Endometrial microvascular endothelial cells (primary cell): ENCODE data around the gene TRAF7. TPM values are rescaled to one million over a fixed set of nuclear protein-coding genes. Genes with fewer than 3 reads are reported as not detected.

Experiments
- in situ Hi-C: cut with HindIII; loops from 2 replicates; pipeline ENCODE4 v1.10.0; 2017; ENCODE audit warnings: low sequenced_read_pairs, low pct_unique_long_range_greater_than_20kb; ENCODE audit errors: inconsistent ontology term
- total RNA-seq: library from RNA; depleted of rRNA; stranded (reverse); fragments of >200 nt; gene quantifications from one replicate; pipeline ENCODE4 v1.2.3, GENCODE V29; 2015; ENCODE audit errors: inconsistent ontology term

TRAF7 gene
- total RNA-seq, 1 donor from 2014 or later = 87.3 TPM

DNA sequence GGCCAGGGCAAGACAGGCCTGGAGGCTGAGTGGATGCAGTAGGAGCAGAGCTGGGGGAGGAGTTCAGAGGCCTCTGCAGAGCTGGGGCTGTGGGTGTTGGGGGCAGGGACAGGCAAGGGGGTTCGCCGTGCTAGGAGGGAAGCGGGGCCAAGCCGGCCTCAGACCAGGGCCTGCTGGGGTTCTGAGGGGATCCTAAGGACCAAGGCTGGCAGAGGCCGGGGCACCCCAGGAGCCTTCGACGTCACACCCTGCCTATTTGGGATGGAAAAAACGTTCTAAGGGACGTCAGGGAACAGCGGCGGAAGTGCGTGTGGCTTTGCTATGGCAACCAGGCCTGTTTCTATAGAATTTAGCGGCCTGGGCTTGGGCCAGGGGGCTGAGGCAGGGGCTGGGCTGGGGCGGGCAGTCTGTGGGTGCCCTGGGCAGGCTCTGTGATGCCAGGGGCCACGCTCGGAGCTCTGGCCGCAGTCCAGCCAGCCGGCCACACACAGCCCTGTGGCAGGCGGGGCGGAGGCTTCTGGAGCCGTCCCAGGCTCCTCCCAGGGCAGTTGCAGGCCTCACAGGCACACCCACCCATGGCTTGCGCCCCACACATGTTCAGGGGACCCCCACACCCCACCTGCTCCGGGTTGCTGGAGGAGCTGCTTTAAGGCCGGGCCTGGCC, 3.7 kb downstream of the TRAF7 start:
- in situ Hi-C loops = loop anchor here (25.0 kb wide), 1 partner anchor 122 kb away; the partner anchor contains the start of genes NHERF2, NTHL1 and TSC2

DNA sequence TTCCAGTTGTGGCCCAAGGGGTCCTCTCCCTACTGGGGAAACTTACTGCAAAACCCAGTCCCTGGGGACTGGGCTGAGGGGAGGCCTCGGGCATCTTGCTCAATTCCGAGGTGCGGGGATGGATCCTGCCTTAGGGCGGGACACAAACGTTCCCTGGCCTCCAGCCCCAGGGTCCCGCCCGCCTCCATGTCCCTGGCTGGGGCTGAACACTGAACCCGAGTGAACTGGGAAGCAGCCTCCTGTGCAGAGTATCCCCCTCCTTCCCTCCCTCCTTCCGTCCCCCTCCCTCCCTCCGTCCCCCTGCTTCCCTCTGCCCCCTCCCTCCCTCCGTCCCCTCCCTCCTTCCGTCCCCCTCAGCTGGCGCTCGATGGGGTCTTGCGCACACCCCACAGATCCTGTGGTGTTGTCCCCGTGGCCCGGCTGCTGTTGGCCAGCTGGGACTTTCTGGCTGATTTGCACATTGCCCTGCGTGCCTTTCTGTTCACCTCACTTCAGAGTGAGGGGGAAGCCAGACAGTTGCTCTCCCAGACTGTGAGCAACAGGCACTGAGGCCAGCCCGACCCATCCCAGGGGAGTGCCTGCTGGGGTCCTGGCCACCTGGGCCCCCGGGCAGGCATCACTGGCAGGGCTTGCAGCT, 5.5 kb downstream of the TRAF7 start:
- in situ Hi-C loops = loop anchor here (25.0 kb wide), 1 partner anchor 124 kb away; the partner anchor contains the start of genes NHERF2, NTHL1 and TSC2

DNA sequence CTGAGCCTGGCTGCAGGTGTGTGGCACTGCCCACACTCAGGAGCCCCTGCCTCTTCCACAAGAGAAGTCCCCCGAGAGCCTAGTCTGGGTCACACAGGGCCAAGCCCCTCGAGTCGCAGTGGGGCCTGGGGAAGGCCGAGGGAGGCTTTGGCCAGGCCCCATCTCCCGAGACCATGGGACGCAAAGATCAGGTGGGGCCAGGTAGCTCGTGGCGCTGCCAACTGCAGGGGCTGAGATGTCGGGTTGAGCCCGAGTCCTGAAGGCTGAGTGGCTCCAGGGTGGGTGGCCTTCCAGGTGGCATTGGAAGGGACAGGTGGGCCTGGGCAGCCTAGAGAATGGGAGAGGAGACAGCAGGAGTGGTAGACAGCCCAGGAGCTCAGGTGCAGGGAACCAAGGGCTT, 6.3 kb downstream of the TRAF7 start:
- in situ Hi-C loops = loop anchor here (25.0 kb wide), 1 partner anchor 125 kb away; the partner anchor contains the start of genes NHERF2, NTHL1 and TSC2

DNA sequence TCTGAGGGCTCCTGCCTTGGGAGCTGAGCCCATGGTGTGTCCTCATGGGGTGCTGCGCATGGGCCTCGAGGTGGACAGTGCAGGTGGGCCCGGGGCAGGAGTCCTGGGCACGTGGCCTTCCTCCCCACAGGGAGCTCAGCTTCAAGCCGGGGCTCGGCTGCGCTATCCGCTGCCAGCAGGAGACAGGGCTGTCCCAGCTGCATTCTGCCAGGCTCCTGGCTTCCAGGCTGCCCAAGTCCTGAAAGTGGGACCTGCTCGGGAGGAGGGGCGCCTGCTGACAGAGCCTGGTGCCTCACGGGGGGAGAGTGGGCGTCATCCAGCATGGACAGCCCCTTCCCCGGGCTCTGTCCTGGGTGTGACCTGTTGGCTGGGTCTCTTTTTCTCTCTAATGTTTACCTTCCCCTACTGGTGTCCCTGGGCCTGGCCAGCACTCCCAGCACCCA, 7.1 kb downstream of the TRAF7 start:
- in situ Hi-C loops = loop anchor here (25.0 kb wide), 1 partner anchor 125 kb away; the partner anchor contains the start of genes NHERF2, NTHL1 and TSC2

DNA sequence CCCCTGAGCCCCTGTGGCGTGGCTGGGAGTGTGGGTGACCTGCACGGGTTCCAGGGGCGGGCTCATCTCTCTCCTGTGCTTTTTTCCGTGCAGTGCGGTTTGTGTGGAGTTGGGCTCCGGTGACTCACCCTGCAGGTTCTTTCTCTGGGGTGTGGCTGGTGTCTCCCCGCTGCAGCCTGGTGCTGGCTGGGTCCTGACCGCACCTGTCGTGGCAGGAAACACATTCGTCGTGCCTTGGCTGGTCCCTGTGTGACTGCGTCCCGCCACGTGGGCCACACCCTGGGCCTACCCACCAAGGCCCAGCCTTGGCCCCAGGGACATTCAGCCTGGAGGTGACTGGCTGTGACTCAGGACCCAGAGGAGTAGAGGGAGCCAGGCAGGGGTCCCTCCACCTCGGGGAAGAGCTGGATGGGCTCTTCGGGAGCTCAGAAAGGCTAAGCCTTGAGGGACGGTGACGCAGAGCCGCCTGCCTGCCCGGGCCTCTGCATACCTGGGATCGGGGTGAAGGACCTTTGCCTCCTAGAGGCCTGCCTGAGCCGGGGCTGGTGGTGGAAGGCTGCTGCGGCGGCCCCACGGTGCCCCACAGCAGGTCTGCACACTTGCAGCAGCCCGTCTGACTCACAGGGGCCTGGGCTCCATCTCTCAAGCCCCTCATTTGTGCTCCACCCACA, 7.8 kb downstream of the TRAF7 start:
- in situ Hi-C loops = loop anchor here (25.0 kb wide), 1 partner anchor 126 kb away; the partner anchor contains the start of genes NHERF2, NTHL1 and TSC2

DNA sequence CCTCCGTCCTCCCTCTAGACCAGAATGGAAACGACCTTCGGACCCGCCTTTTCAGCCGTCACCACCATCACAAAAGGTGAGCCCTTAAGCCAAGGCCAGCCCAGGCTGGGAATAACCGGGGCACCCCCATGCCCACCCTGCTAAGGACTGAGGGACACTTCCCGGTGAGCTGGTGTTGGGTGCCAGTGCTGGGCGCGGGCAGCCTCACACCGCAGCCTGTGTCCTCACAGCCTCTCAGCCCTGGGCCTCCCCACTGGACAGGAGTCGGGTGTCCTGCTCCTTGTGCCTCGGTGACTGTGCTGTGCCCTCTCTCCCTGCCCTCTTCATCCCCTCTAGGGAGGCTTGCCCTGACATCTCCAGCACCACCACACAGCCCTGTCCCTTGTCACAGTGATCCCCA, 10.3 kb downstream of the TRAF7 start:
- in situ Hi-C loops = loop anchor here (25.0 kb wide), 1 partner anchor 129 kb away; the partner anchor contains the start of genes NHERF2, NTHL1 and TSC2

DNA sequence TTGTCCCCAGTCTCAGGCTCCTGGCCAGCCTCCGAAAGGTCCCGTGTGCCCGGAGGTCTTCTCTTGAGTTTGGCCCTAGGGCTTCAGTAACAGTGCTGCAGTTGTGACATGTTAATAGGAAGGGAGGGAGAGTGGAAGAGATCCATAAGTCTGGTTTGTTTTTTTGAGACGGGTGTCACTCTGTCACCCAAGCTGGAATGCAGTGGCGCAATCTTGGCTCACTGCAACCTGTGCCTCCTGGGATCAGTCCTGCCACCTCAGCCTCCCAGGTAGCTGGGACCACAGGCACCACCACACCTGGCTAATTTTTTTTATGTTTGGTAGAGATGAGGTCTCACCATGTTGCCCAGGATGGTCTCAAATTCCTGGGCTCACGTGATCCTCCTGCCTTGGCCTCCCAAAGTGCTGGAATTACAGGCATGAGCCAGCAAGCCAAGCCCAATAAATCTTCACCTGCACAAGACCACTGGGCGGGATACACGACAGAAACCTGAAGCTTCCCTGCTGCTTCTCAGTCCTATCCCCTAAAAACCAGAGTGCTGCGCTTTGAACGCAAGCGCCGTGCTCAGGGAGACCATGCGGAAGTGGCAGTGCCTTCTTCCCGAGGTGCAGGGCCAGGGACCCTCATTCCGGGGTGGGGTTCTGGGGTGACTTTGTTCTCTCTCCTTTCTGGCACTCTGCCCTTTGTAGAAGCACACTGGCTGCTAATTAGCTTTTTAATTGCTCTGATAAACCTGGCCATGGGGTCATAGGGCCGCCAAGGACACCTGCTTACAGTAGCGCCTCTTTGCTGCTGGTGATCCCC, 10.9 kb downstream of the TRAF7 start:
- in situ Hi-C loops = loop anchor here (25.0 kb wide), 1 partner anchor 129 kb away; the partner anchor contains the start of genes NHERF2, NTHL1 and TSC2

DNA sequence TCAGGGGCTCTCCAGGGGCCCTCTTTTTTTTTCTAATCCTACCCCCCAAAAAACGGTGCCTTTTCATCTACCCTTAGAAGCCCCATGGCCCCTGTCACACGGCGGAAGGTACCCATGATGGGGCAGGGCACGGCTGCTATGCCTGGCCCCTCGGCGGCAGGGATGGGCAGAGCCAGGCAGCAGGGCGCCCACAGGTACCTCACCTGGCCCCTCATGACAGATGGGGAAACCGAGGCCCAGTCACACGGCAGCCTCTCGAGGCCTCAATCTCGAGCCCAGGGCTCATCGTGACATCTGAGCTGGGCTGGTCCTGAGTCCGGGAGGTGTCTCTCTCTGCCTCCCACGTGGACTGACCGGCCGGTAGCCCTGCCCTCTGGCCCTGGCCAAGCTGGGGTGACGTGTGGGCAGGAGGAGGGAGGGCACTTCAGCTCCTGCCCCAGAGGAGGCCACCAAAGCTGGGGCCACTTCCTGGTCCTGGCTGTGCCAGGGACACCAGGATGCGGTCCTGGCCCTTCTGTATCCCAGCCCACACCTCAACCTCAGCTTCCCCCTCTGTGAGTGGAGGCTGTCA, 11.6 kb downstream of the TRAF7 start:
- in situ Hi-C loops = loop anchor here (25.0 kb wide), 1 partner anchor 130 kb away; the partner anchor contains the start of genes NHERF2, NTHL1 and TSC2

DNA sequence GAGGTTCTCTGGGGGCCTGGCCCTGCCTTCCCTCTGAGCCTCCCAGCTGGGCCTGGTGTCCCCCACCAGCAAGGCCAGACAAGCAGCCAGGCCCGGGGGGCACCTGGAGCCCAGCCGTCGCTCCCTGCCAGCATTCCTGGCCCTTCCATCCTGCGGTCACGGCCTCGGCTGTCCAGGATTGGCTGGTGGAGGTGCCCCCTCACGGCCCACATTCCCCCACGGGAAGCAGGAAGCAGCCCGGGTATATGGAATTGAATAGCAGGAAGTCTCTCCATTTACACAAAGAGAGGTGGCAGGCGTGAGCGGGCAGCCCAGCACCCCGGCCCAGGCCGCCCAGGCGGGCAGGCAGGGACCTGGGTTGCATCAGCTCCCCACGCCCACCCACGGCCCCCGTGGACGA, 14.5 kb downstream of the TRAF7 start:
- in situ Hi-C loops = loop anchor here (25.0 kb wide), 1 partner anchor 133 kb away; the partner anchor contains the start of genes NHERF2, NTHL1 and TSC2

DNA sequence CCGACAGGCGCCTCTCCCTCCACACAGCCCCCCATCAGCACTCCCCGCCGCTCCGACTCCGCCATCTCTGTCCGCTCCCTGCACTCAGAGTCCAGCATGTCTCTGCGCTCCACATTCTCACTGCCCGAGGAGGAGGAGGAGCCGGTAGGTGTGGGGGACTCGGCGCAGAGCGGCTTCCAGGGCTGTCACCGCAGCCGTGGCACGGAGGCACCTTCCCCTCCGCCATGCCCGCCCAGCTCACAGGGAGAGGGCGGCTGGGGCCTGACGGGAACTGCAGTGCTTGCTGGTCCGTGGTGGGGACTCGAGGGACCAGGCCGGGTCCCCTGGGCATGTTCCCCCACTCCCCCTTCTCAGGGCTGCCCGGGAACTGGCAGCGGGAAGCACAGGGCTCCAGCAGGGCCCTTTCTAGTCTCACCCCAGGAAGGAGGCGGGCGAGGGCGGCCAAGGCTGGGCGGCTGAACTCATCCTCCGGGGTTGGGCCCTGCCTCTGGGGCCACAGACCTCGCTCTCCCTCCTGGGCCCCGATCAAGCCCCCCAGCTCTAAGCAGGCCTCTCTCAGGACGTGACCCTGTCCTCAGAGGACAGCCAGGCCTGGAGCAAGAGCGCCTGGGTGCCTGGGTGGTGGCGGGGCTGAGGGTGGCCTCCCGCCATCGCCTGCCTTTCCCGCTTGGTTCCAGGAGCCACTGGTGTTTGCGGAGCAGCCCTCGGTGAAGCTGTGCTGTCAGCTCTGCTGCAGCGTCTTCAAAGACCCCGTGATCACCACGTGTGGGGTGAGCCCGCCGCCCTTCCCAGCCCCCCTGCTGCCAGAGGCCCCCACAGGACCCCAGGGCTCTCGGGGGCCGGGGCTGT, 15.2 kb downstream of the TRAF7 start:
- in situ Hi-C loops = loop anchor here (25.0 kb wide), 1 partner anchor 134 kb away; the partner anchor contains the start of genes NHERF2, NTHL1 and TSC2

DNA sequence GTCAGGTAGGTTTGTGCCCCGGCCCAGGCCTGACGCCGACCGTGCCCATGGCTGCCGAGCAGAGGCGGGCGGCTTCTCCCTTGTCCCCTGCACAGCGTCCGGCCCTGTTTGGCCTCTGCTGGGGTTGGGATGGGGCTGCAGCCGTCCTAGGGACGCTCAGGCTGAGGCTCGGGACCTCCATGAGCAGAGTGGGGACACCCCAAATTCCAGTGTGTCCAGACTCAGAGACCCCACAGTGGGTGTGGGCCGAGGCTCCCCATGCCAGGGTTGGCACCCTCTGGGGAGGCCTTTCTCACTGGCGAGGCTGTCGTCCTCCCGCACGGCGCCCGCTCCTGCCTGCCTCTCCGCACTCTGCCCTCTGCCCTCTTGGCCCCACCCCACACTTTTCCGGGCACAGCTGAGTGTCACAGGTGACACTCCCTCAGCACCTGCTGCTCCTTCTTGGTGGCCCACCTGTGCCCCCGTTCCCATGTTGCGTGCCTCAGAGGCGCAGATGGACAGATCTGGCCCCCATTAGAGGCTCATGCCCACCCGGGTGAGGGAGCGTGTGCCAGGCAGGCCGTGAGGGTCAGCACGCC, 16.1 kb downstream of the TRAF7 start:
- in situ Hi-C loops = loop anchor here (25.0 kb wide), 1 partner anchor 134 kb away; the partner anchor contains the start of genes NHERF2, NTHL1 and TSC2

DNA sequence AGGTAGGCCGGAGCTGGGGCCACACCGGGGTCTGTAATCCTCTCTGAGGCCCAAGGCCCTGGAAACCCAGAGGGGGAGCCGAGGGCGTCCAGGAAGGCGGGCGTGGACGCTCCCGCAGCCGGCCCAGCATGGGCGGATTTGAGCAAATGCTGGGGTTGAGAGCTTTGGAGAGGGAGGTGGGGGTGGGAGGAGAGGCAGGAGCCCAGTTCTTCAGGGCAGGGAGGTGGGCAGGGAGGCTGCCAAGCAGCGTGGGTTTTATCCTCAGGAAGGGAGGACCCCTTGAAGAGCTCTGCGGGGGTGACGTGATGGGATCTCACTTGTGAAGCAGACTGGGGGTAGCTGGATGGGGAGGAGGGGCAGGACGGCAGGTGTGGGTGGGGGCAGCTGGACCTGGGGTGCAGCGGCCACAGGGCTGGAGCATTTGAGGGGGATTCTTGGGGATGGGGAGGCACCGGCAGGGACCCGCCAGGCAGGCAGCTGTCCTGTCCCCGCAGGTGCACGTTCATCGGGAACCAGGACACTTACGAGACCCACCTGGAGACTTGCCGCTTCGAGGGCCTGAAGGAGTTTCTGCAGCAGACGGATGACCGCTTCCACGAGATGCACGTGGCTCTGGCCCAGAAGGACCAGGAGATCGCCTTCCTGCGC, 17.2 kb downstream of the TRAF7 start:
- in situ Hi-C loops = loop anchor here (25.0 kb wide), 1 partner anchor 136 kb away; the partner anchor contains the start of genes NHERF2, NTHL1 and TSC2

DNA sequence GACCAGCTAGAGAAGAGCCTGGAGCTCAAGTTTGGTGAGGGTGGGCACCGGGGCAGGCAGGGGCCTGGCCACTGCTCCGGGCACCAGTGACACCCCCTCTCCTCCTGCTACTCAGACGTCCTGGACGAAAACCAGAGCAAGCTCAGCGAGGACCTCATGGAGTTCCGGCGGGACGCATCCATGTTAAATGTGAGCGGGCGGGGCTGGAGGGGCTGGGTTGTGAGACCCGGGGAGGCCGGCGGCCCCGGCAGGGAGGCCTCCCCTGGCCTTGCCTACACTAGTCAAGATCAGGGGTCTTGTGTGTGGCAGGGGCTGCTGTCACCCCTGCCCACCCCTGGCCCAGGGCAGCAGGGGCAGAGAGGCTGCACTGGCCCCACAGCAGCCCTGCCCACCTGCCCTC, 17.8 kb downstream of the TRAF7 start:
- in situ Hi-C loops = loop anchor here (25.0 kb wide), 1 partner anchor 136 kb away; the partner anchor contains the start of genes NHERF2, NTHL1 and TSC2

DNA sequence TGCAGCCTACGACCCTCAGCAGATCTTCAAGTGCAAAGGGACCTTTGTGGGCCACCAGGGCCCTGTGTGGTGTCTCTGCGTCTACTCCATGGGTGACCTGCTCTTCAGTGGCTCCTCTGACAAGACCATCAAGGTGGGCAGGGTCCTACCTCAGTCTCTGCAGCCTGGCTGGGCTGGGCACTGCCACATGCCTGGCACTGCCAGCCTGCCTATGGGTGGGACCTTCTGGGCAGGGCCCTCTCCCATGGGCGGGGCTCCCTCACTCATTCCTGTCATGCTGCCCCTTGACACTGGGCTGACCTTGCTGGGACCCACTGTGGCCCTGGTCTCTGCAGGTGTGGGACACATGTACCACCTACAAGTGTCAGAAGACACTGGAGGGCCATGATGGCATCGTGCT, 18.3 kb downstream of the TRAF7 start:
- in situ Hi-C loops = loop anchor here (25.0 kb wide), 1 partner anchor 137 kb away; the partner anchor contains the start of genes NHERF2, NTHL1 and TSC2

DNA sequence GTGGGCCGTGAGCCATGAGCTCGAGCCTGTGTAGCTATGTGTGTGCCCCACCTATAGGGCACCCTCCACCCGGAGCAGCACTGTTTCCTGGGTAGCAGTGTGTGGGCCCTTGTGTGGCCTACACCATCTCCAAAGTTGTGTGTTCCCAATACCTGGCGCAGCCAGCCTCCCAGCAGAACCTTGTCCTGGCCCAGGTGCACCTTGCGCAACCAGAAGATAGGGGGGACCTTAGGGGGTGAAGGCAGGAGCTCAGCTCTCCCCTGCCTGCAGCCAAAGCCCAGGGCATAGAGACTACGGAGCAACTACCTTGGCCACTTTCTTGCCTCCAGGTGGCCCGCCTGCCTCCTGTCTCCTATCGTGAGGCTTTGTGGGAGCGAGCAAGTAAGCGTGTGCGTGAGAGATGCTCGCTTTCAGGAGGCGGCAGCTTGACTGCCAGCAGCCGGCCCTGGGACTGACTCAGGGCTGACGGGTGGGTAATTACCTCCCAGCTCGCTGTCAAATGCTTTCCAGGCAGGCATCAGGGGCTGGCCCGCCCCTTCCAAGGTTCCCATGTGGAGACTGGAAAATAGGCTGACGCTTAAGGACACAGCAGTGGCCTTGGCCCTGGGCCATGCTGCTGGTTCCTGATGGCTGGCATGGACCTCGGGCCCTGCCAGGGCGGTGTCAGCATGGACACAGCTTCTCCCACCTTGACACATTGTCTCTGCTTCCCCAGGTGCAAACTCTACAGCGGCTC, 19.0 kb downstream of the TRAF7 start:
- in situ Hi-C loops = loop anchor here (25.0 kb wide), 1 partner anchor 137 kb away; the partner anchor contains the start of genes NHERF2, NTHL1 and TSC2
